Upper lobe of left lung (tissue), 4 donors: ENCODE results near the gene RITA1.

ENCODE experiments used
- POLR2A ChIP-seq, 4 donors: fragments of 450-650 bp; IDR thresholded peaks; one replicate each; pipeline ENCODE4 v1.5.1; 2016 to 2017; ENCODE audit warnings: antibody characterized with exemption in 4 of 4, mild to moderate bottlenecking in 2 of 4
- POLR2AphosphoS5 ChIP-seq, 2 donors: sonication (generic); formaldehyde crosslinking; IDR thresholded peaks; one replicate each; pipeline ENCODE4 v1.5.1; 2017; ENCODE audit warnings: antibody characterized with exemption in 2 of 2
- TF ChIP-seq, protein P1 (sequence below), 6 experiments: fragments of 450-650 bp in 4 of 6; fragments of 200-600 bp in 2 of 6; sonication (generic) in 2 of 6; IDR thresholded peaks; one replicate each; pipeline ENCODE4 v1.5.1; 2016 to 2019; ENCODE audit warnings: antibody characterized with exemption in 6 of 6

DNA sequence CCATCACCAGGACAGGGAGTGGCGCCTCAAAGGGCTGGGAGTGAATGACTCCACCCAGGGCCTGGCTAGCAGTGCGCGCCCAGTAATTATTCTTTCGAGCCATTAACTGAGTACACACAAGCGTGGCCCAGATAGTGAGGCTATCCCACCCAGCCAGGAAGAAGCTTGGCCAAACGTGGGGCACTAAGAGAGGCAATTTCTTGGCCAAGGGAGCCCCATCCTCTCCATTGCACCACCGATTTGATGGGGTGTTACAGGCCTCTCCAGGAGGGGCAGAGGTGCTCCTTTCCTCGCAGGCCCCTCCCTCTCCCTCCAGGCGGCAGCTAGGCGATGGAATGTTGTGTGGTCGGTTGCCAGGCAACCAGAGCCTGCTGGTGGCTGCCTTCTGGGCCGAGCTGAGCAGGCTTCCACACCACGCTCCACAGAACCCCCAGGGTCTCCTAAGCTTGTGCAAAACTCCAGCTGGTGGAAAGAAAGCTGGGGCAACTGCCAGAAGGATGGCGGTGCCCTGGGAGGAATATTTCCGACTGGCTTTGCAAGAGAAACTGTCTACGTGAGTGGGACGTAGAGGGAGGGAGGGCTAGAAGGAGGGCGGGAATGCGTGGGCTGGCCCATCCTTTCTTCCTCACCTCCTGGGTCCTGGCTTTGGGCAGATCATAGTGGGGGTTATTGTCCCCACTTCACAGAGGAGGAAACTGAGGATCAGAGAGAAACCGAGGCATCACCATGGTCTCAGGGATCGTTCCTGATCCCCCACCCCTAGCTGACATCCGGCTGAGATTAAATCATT is 36.0 kb upstream of the RITA1 start, which contains the start of gene CFAP73:
- TF ChIP-seq POLR2A (IDR thresholded peaks at IDR 0.05) (peak in 1 of 4 donors; percentile 24), POLR2AphosphoS5 (IDR thresholded peaks at IDR 0.05) (no peak)
- TF ChIP-seq, protein P1, sequence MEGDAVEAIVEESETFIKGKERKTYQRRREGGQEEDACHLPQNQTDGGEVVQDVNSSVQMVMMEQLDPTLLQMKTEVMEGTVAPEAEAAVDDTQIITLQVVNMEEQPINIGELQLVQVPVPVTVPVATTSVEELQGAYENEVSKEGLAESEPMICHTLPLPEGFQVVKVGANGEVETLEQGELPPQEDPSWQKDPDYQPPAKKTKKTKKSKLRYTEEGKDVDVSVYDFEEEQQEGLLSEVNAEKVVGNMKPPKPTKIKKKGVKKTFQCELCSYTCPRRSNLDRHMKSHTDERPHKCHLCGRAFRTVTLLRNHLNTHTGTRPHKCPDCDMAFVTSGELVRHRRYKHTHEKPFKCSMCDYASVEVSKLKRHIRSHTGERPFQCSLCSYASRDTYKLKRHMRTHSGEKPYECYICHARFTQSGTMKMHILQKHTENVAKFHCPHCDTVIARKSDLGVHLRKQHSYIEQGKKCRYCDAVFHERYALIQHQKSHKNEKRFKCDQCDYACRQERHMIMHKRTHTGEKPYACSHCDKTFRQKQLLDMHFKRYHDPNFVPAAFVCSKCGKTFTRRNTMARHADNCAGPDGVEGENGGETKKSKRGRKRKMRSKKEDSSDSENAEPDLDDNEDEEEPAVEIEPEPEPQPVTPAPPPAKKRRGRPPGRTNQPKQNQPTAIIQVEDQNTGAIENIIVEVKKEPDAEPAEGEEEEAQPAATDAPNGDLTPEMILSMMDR (IDR thresholded peaks at IDR 0.05): no peak
